ENCODE measurements around the gene PTPN6. TPM values are rescaled to one million over a fixed set of nuclear protein-coding genes. Genes with fewer than 3 reads are reported as not detected.

The PTPN6 gene
- total and polyA plus RNA-seq, 9 of the 15 experiments (the other 6 are each of a cell fraction or from before 2014, with no cell fraction given): 1.5 to 5.1 (median 3.9) TPM

GRCh38 chr12:6961695-6962284, 10.6 kb downstream of the PTPN6 start (continued):
- TF ChIP-seq ELF4 (CRISPR knock-in tag; IDR thresholded peaks at IDR 0.05) (no peak), SRSF9 (IDR thresholded peaks at IDR 0.05; ENCODE audit: borderline replicate concordance, low read depth, low read length) (no peak), PATZ1 (CRISPR knock-in tag; IDR thresholded peaks at IDR 0.05; ENCODE audit: borderline replicate concordance) (no peak), RFX1 (IDR thresholded peaks at IDR 0.05) (no peak), MBD1 (CRISPR knock-in tag; IDR thresholded peaks at IDR 0.05) (no peak), MITF (IDR thresholded peaks at IDR 0.05) (no peak), KDM1A (IDR thresholded peaks at IDR 0.05) (no peak), HMG20A (CRISPR knock-in tag; conservative IDR thresholded peaks at IDR 0.05) (no peak), SREBF1 (IDR thresholded peaks at IDR 0.05; ENCODE audit: borderline replicate concordance, low read depth, low read length) (no peak), ZFP1 (CRISPR knock-in tag; IDR thresholded peaks at IDR 0.05) (no peak), ZNF280A (IDR thresholded peaks at IDR 0.05; ENCODE audit: low read depth, partially characterized antibody) (no peak), NKRF (IDR thresholded peaks at IDR 0.05; ENCODE audit: borderline replicate concordance) (0 out of 2 replicates have a peak, but pooled peaks have one; percentile 22), POLR3G (IDR thresholded peaks at IDR 0.05; ENCODE audit: extremely low read depth, insufficient read length, insufficient replicate concordance) (no peak), FOXJ2 (tag; IDR thresholded peaks at IDR 0.05) (no peak), PBX2 (CRISPR knock-in tag; IDR thresholded peaks at IDR 0.05; ENCODE audit: low read depth) (no peak), PBX2 (tag; conservative IDR thresholded peaks at IDR 0.05; ENCODE audit: low read depth) (no peak)

All from K562 (cell line).